GDM1 (cell line): Measurements from ENCODE around the gene PGAM2.
"Not testable (repeated sequence)": the region's sequence is repeated elsewhere in the genome, so short reads cannot be mapped to it uniquely, and the experiment has no call there.

Experiments
- DNase-seq: peaks from one replicate; lab custom pipeline; 2025; lab: John Stamatoyannopoulos, UW

PGAM2 gene

DNA sequence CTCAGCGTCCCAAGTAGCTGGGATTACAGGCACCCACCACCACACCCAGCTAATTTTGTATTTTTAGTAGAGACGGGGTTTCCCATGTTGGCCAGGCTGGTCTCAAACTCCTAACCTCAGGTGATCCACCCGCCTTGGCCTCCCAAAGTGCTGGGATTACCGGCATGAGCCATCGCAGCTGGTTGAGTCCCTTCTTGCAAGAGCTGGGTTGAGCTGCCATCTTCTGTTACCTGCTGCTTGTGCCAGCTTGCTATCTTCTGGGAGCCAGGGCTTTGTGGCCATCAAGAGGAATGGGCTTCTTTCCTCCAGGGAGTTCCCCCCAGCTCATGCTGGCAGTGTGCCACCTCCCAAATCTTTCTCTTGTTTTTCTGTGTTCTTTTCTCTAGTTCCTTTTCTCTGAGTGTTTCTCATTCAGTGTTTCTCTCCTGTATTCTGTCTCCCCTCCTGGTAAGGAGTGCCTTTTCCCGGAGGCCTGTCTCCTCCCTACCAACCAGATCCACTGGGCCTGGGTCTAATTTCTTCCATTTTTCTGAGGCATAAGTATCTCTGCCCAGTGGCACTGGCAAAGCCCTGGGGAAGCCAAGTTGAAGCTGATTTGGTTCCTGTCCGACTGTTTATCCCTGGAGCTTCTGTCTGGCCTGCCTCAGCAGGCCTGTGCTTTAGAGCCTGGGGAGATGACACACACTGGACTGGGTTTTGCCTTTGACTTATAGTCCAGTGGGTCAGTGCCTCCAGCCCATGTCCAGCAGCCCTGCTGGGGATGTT lies 17.2 kb downstream of the PGAM2 start:
- DNase-seq = no peak

DNA sequence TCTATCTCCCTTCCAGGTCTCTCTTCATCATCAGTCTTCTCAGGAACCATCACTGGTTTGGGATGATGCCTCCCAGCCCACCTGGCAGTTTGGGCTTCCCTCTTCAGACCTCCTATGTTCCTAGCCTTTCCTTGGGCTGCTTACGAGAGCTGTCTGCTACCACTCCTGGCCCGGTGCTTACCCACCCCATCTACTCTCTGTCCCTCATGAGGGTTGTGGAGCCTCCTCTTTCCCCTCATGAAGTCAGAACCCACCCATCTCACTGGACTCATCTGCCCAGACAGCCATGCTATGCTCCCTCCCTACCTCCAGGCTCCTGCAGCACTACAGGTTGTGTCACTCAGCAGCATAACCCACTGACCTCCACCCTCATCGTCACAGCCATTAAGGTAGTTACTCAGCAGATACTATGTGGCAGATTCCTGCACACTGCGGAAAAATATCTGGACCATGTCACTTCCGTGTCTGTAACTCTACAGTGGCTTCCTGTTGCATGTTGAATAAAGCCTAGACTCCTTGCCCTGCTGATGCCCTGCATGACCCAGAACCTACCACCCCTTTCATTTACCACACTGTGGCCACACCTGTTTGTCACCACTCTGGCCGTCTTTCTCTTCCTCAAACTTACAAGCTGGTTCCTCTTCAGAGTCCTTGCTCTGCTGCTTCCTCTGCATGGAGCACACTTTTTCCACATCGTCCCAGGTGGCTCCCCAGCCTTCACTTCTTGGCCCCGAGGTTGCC lies 18.9 kb downstream of the PGAM2 start:
- DNase-seq = no peak

- DNase-seq = no peak
Observed at GRCh38 chr7:44045226-44046014, 19.9 kb downstream of the PGAM2 start.

DNA sequence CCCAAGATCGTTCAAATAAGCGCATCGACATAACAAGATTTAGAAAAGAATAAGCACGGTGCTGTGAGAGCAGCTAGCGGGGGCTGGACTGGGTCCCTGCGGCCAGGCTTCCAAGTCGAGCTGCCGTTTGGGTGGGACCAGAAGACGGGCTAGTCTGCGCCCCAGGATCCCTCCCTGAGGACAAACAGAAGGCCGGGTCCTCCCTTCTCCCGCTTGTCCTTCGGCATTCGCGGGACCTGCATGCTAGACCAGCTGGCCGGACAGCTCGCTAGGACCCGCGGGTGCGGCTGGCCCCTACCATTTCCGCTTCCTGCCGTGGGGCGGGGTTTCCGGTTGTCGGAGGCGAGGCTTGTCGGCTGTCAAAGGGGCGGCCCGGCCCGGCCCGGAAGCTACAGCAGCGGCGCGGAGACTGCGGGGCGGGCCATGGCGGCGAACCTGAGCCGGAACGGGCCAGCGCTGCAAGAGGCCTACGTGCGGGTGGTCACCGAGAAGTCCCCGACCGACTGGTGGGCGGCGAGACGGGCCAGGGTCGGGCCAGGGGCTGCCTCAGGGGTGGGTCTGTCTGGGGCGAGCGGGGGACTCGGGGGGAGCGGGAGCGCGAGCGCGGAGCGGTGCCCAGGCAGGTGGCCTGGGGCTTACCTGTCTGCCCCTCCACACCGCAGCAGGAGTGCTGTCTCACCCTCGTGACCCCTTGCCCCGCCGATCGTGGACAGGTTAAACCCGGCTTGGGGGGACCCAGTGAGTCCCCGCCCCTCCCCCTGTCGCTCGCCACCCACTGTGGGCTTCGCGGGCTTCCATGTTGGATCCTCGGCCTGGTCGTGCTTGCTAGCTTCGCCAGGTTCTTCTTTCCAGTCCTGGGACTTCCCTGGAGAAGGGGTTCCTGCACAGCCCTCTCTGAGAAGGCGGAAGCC lies 20.8 kb downstream of the PGAM2 start, which contains the start of gene DBNL:
TSS of gene DBNL (plus strand) at position 388 of the 911 bp plus-strand sequence. CDS start at position 424, 36 bp downstream.
- peak; percentile 77 for DNase-seq

DNA sequence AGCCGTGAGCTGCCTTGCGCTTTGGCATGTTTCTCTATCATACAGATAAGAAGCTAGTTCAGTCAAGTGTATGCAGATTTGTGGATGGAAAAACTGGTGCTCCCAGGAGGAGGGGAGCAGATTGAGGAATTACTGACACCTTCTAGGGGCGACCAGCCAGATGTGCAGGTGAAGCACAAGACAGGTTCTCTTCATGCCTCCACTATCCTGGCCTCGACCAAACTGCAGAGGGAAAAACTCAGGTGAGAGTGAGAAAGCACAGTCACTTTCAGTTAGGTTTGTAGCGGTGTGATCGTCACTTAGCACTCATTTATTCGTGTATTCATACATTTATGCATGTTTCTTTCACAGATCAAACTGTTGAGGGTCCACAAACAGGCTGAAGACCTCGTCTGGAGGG lies 21.5 kb downstream of the PGAM2 start:
- no peak for DNase-seq

DNA sequence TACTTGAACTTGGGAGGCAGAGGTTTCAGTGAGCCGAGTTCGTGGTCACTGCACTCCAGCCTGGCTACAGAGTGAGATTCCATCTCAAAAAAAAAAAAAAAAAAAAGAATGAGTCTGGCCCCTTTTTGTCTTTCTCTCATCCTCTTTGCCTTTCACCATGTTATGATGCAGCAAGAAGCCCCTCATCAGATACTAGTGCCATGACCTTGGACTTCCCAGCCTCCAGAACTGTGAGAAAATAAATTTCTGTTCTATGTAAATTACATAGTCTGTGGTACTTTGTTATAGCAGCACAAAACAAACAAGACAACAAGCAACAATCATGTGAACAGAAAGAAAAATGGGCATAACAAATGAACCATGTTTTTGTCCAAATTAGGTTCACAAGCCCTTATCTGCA lies 23.1 kb downstream of the PGAM2 start:
- no peak for DNase-seq

- DNase-seq = not testable (repeated sequence)
Observed at GRCh38 chr7:44040493-44040891, 24.9 kb downstream of the PGAM2 start.

DNA sequence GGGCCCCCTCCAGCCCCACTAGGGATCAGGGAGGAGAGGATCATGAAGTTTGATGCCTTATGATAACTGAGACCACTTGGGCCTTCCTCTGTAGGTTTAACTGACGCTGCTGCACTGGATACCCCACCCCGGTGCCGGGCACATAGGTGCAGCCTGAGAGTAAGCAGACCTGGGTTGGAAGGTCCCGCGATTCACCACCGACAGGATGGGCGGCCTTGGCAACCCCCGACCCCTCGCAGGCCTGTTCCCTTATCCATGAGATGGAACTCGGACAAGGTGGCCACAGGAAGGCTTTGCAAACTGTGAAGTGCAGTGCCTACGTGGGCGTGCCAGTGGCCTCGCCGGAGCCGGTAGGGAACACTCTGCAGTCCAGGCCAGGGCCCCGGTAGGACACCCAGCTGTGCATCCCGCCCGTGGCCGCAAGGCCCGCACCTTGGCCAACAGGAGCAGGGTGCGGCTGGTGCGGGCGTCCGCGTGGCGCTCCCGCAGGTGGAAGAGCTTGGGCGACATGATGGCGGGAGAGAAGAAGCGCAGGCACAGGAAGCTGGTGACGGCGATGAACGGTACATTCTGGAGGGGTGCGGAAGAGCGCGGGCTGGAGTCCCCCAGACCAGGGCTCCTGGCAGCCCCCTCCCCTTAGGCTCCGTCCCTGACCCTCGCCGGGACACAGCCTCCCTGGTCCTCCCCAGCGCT lies 25.4 kb downstream of the PGAM2 start:
- not testable (repeated sequence) for DNase-seq

DNA sequence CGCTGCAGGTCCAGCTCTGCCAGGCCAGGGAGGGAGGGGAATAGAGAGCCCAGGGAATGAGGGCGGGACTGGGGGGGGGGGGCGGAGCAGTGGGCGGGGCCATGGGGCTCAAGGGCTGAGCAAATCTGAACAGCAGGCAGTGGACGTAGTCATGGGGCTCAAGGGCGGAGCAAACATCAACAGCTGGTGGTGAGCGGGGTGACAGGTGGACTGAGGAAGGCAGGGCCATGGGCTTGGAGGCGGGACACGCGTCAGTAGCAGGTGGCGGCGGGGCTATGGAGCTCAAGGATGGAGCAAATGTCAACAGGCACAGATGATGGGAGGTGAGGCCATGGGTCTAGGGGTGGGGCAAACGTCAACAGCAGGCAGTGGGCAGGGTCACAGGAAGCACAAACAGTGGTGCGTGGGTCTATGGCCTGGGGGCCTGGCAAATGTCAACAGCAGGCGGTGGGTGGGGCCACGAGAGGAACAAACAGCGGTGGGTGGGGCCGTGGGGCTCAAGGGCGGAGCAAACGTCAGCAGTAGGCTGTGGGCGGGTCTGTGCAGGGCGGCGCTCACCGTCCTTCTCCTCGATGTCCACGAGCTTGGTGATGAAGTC lies 26.3 kb downstream of the PGAM2 start:
- not testable (repeated sequence) for DNase-seq

GRCh38 chr7:44038553-44038952 lies 26.8 kb downstream of the PGAM2 start:
- DNase-seq = not testable (repeated sequence)

GRCh38 chr7:44037951-44038350 lies 27.4 kb downstream of the PGAM2 start:
- not testable (repeated sequence) for DNase-seq

DNA sequence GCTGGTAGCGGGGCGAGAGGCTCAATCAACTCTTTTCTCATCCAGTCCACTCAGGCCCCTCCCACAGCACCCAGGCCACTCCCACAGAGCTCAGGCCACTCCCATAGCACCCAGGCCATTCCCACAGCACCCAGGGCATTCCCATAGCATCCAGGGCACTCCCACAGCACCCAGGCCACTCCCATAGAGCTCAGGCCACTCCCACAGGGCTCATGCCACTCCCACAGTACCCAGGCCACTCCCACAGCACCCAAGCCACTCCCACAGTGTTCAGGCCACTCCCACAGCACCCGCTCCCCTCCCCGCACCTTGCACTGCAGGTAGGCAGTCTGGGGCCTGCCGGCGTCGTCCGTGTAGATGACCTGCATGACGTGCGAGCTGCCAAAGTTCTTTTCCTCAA lies 29.0 kb downstream of the PGAM2 start:
- DNase-seq = not testable (repeated sequence)

- not testable (repeated sequence) for DNase-seq
Observed at GRCh38 chr7:44033971-44034844, 31.2 kb downstream of the PGAM2 start.

GRCh38 chr7:44032031-44032430 lies 33.3 kb downstream of the PGAM2 start:
- not testable (repeated sequence) for DNase-seq

GRCh38 chr7:44031319-44031718 lies 34.0 kb downstream of the PGAM2 start:
- DNase-seq = not testable (repeated sequence)

- not testable (repeated sequence) for DNase-seq
Observed at GRCh38 chr7:44030029-44030428, 35.3 kb downstream of the PGAM2 start.

GRCh38 chr7:44029433-44029832 lies 35.9 kb downstream of the PGAM2 start:
- not testable (repeated sequence) for DNase-seq

DNA sequence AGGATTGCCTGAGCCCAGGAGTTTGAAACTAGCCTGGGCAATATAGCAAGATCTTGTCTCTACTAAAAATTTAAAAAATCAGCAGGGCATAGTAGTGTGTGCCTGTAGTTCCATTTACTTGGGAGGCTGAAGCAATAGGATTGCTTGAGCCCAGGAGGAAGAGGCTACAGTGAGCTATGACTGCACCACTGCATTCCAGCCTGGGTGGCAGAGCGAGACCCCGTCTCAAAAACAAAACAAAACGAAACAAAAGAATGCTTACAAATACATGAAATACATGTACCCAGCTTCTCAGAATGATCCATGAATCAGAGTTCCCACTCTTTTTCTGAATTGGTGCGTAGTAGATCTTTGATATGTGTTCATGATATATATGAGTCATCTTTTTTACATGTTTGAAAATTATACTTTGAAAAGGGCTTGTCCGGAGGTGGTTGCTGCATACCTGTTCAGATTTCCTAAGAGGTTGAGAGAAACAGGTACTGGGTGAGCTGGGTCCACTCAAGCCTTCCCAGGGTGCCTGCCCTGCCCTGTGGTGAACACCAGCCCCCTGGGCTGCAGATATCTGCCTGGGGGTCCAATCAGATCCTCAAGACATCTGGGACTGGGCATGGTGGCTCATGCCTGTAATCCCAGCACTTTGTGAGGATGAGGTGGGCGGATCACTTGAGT lies 42.4 kb downstream of the PGAM2 start:
- DNase-seq = not testable (repeated sequence)

DNA sequence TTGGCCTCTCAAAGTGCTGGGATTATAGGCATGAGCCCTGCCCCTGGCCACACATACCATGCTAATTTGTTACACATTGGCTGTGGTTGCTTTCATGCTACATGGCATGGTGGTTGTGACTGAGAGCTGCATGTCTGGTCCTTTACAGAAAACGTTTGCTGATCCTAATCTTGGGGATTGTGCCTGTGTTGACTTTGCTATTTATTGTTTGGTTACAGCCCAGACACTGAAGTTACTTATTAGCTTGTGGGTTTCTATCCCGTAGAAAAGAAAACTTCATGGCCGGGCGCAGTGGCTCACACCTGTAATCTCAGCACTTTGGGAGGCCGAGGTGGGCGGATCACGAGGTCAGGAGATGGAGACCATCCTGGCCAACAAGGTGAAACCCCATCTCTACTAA lies 43.3 kb downstream of the PGAM2 start:
- DNase-seq = not testable (repeated sequence)
